SK-N-SH treated with all-trans-retinoic acid at 6 μM for 48 hours (cell line): ENCODE data around the gene FLT3.

Experiments used
- ARNTL ChIP-seq: fragments of 450-650 bp; formaldehyde crosslinking; IDR thresholded peaks from 2 replicates; pipeline ENCODE4 v1.5.0; 2020; ENCODE audit warnings: low read depth, mild to moderate bottlenecking, moderate library complexity, borderline replicate concordance
- CSDC2 ChIP-seq: fragments of 250-450 bp; sonication (Bioruptor Pico); IDR thresholded peaks from 2 replicates; pipeline ENCODE4 v1.5.0; 2020; ENCODE audit warnings: mild to moderate bottlenecking, moderate library complexity
- ESRRG ChIP-seq: fragments of 250-450 bp; sonication (Bioruptor Pico); IDR thresholded peaks from 2 replicates; pipeline ENCODE4 v1.6.1; 2021; ENCODE audit warnings: mild to moderate bottlenecking
- ISL1 ChIP-seq: fragments of 250-450 bp; sonication (Bioruptor Pico); IDR thresholded peaks from 2 replicates; pipeline ENCODE4 v2.1.2; 2022; ENCODE audit warnings: mild to moderate bottlenecking, moderate library complexity
- OSR1 ChIP-seq: fragments of 250-450 bp; sonication (Bioruptor Pico); IDR thresholded peaks from 2 replicates; pipeline ENCODE4 v1.8.0; 2022; ENCODE audit warnings: moderate library complexity, mild to moderate bottlenecking, inconsistent platforms
- PPARA ChIP-seq: fragments of 250-450 bp; sonication (Bioruptor Pico); IDR thresholded peaks from 2 replicates; pipeline ENCODE4 v1.5.0; 2020; ENCODE audit warnings: mild to moderate bottlenecking, borderline replicate concordance
- RARB ChIP-seq: fragments of 250-450 bp; sonication (Bioruptor Pico); IDR thresholded peaks from 2 replicates; pipeline ENCODE4 v1.8.0; 2021; ENCODE audit warnings: mild to moderate bottlenecking, moderate library complexity
- SNAI2 ChIP-seq: fragments of 250-450 bp; sonication (Bioruptor Pico); IDR thresholded peaks from 2 replicates; pipeline ENCODE4 v1.5.0; 2020; ENCODE audit warnings: mild to moderate bottlenecking, moderate library complexity
- ZFP3 ChIP-seq: fragments of 250-450 bp; sonication (Bioruptor Pico); IDR thresholded peaks from 2 replicates; pipeline ENCODE4 v1.5.0; 2020; ENCODE audit warnings: mild to moderate bottlenecking, moderate library complexity
- ZFP30 ChIP-seq: fragments of 450-650 bp; formaldehyde crosslinking; IDR thresholded peaks from 2 replicates; pipeline ENCODE4 v1.5.0; 2022; ENCODE audit warnings: mild to moderate bottlenecking, moderate library complexity
- ZNF8 ChIP-seq: fragments of 450-650 bp; formaldehyde crosslinking; IDR thresholded peaks from 2 replicates; pipeline ENCODE4 v1.5.0; 2020; ENCODE audit warnings: mild to moderate bottlenecking, moderate library complexity
- TF ChIP-seq, protein P1 (sequence below): fragments of 250-450 bp; sonication (Bioruptor Pico); IDR thresholded peaks from 2 replicates; pipeline ENCODE4 v1.5.1; 2020; ENCODE audit warnings: low read depth, mild to moderate bottlenecking, moderate library complexity
- TF ChIP-seq, protein P2 (sequence below): fragments of 250-450 bp; sonication (Bioruptor Pico); IDR thresholded peaks from 2 replicates; pipeline ENCODE4 v1.5.0; 2020; ENCODE audit warnings: mild to moderate bottlenecking, moderate library complexity
- TF ChIP-seq, protein P3 (sequence below): fragments of 250-450 bp; sonication (Bioruptor Pico); IDR thresholded peaks from 2 replicates; pipeline ENCODE4 v1.8.0; 2020; ENCODE audit warnings: mild to moderate bottlenecking, moderate library complexity, borderline replicate concordance

DNA sequence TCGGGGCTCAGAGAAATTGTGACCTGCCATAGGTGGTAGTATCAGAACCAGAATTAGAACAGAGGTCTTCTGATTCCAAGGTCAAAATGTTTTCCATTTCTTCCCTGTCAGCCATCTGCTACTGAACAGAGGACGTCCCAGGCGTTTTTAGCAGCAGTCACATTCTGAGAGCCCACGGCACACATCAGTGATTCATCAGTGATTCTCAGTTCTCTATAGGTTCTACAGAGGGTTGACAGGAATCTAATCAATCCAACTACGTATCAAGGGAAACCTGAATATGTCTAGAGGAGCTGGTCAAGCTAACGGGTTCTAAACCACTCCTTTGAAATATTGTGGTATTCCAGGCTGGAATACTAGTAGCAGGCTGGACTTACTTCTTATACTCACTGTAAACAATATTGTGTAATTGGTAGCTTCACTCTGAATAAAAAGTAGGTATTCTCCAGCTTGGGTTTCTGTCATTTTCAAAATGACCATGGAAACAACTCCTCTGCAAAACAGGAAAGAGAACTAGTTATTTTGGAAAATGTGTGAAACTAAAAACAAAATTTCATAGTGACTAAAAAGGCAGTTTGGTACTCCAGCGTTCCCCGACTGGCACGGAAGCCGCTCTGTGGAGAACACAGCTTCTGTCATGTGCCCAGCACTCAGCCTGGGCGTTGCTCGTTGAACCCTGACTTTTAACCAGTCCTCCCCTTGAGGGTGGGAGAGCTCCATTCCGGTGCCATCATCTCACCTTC lies 43.2 kb downstream of the FLT3 start:
- TF ChIP-seq SNAI2 (no peak), RARB (CRISPR knock-in tag) (no peak), ISL1 (CRISPR knock-in tag) (no peak), PPARA (no peak), ARNTL (CRISPR knock-in tag) (no peak), ZFP30 (CRISPR knock-in tag) (no peak), OSR1 (CRISPR knock-in tag) (no peak), ZFP3 (no peak), CSDC2 (CRISPR knock-in tag) (no peak), ESRRG (CRISPR knock-in tag) (no peak), ZNF8 (CRISPR knock-in tag) (no peak)
- TF ChIP-seq, protein P1, sequence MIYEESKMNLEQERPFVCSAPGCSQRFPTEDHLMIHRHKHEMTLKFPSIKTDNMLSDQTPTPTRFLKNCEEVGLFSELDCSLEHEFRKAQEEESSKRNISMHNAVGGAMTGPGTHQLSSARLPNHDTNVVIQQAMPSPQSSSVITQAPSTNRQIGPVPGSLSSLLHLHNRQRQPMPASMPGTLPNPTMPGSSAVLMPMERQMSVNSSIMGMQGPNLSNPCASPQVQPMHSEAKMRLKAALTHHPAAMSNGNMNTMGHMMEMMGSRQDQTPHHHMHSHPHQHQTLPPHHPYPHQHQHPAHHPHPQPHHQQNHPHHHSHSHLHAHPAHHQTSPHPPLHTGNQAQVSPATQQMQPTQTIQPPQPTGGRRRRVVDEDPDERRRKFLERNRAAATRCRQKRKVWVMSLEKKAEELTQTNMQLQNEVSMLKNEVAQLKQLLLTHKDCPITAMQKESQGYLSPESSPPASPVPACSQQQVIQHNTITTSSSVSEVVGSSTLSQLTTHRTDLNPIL (CRISPR knock-in tag), result no peak
- TF ChIP-seq, protein P2, sequence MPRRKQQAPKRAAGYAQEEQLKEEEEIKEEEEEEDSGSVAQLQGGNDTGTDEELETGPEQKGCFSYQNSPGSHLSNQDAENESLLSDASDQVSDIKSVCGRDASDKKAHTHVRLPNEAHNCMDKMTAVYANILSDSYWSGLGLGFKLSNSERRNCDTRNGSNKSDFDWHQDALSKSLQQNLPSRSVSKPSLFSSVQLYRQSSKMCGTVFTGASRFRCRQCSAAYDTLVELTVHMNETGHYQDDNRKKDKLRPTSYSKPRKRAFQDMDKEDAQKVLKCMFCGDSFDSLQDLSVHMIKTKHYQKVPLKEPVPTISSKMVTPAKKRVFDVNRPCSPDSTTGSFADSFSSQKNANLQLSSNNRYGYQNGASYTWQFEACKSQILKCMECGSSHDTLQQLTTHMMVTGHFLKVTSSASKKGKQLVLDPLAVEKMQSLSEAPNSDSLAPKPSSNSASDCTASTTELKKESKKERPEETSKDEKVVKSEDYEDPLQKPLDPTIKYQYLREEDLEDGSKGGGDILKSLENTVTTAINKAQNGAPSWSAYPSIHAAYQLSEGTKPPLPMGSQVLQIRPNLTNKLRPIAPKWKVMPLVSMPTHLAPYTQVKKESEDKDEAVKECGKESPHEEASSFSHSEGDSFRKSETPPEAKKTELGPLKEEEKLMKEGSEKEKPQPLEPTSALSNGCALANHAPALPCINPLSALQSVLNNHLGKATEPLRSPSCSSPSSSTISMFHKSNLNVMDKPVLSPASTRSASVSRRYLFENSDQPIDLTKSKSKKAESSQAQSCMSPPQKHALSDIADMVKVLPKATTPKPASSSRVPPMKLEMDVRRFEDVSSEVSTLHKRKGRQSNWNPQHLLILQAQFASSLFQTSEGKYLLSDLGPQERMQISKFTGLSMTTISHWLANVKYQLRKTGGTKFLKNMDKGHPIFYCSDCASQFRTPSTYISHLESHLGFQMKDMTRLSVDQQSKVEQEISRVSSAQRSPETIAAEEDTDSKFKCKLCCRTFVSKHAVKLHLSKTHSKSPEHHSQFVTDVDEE, result no peak
- TF ChIP-seq, protein P3, sequence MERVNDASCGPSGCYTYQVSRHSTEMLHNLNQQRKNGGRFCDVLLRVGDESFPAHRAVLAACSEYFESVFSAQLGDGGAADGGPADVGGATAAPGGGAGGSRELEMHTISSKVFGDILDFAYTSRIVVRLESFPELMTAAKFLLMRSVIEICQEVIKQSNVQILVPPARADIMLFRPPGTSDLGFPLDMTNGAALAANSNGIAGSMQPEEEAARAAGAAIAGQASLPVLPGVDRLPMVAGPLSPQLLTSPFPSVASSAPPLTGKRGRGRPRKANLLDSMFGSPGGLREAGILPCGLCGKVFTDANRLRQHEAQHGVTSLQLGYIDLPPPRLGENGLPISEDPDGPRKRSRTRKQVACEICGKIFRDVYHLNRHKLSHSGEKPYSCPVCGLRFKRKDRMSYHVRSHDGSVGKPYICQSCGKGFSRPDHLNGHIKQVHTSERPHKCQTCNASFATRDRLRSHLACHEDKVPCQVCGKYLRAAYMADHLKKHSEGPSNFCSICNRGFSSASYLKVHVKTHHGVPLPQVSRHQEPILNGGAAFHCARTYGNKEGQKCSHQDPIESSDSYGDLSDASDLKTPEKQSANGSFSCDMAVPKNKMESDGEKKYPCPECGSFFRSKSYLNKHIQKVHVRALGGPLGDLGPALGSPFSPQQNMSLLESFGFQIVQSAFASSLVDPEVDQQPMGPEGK (CRISPR knock-in tag), result no peak
